Pancreas (tissue), 10 donors: ENCODE measurements around the gene STRBP. TPM values are rescaled to one million over a fixed set of nuclear protein-coding genes. Genes with fewer than 3 reads are reported as not detected.

Experiments
- ATAC-seq, 4 donors: fragments of 200-7000 bp; cut with Tn5 transposase; one replicate each; pipeline versions ENCODE4 v1.8.0 to v1.9.1; 2020; ENCODE audit warnings: mild to moderate bottlenecking in 4 of 4, moderate library complexity in 4 of 4
- DNase-seq, 6 donors: peaks; one replicate each; pipeline ENCODE4 v3.0.0-alpha.2; 2020
- FAIRE-seq: peaks from 2 replicates; lab custom pipeline; 2012; peaks lifted over from hg19 to GRCh38; lab: Jason Lieb, UNC
- H3K27ac ChIP-seq, 4 donors: fragments of 200-600 bp; sonication (generic); 1 replicate in 3 of 4; 2 replicates in 1 of 4; pipeline versions ENCODE4 v1.5.0 to v1.8.0; 2020
- H3K27me3 ChIP-seq, 4 donors: fragments of 200-600 bp; one replicate each; pipeline ENCODE4 v1.8.0; 2021
- H3K36me3 ChIP-seq, 3 donors: fragments of 200-600 bp; sonication (generic) in 1 of 3; one replicate each; pipeline versions ENCODE4 v1.5.0 to v1.8.0; 2020 to 2021
- H3K4me1 ChIP-seq, 3 donors: fragments of 200-600 bp; one replicate each; pipeline ENCODE4 v1.8.0; 2021
- H3K4me3 ChIP-seq, 4 donors: fragments of 200-600 bp; sonication (generic) in 2 of 4; one replicate each; pipeline versions ENCODE4 v1.5.0 to v1.8.0; 2020 to 2021
- H3K9me3 ChIP-seq, 4 donors: fragments of 200-600 bp; one replicate each; pipeline ENCODE4 v1.8.0; 2021
- WGBS, 2 donors: extraction: QIAGEN DNeasy Blood & Tissue Kit; methylation state at CpG; one replicate each; pipeline ENCODE4 v1.1.7; 2013; 5-methylcytosine and 5-hydroxymethylcytosine counted together
- intact Hi-C, 3 donors: fragments of 100-400 bp; cut with DNase I; formaldehyde crosslinking; loops; one replicate each; pipeline versions ENCODE4 v1.11.1 to v1.14.2; 2022
- polyA plus RNA-seq, 2 donors: library from polyadenylated mRNA; stranded (reverse); fragments of 200-250 nt; gene quantifications; one replicate each; pipeline ENCODE4 v1.2.3, GENCODE V29; 2013
- total RNA-seq, 6 donors: library from RNA; stranded (reverse); fragmentation: NEBNext Ultra II Directional in 4 of 6; extraction: Animal tissue kit (Norgen Biotek cat#: 25700) in 4 of 6; gene quantifications; one replicate each; pipeline versions ENCODE4 v1.2.1 to v1.2.4, GENCODE V29; 2021 to 2023
- TF ChIP-seq, protein P1 (sequence below), 4 donors: fragments of 200-600 bp; sonication (generic) in 3 of 4; IDR thresholded peaks; one replicate each; pipeline versions ENCODE4 v1.5.0 to v1.8.0; 2021; ENCODE audit warnings: antibody characterized with exemption in 4 of 4
- donor health status: healthy with polysubstance abuse.
- donor health status: DM: no; HTN: no; CAD: no; lungs with moderate emphysema.
- donor health status: DM: no; HTN: no; CAD: no.
- donor health status: control.
- donor health status: control.
- donor health status: Bipolar disorder and iron deficiency.
- donor health status: DM: yes; HTN: yes; CAD: no.
- donor health status: DM: no; HTN: no; CAD: no.
- donor health status: DM: no; HTN: no; CAD: no.
- donor health status: DM: yes; HTN: yes; CAD: no.

Gene STRBP
- total and polyA plus RNA-seq, 8 donors = 8.0 to 17.8 (median 12.5) TPM

DNA sequence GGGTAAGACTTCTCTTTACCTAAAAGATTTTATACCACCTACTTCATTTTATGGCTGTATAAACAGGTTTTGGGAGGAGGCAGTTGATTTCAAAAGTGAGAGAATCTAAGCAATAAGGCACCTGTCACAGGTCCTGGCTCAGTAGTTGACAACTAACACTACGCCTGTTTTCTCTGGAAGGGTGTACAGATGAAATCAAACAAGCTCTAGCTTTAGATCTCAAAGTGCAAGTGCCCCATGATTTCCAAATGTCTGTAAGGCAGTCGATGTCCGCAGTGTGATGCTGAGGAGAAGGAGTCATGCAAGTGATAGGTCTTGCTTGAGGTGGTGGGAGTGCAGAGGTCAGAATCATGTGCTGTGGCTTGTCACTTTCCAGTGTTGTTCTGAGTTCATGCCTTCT is 168.8 kb downstream of the STRBP start:
- FAIRE-seq (no peak), DNase-seq (no peak), ATAC-seq (no peak)
- no peaks in the 10 kb centered on the region for H3K27me3 ChIP-seq
- no peaks in the 10 kb centered on the region for H3K4me1 ChIP-seq
- no peak overlapping the region for H3K4me3 ChIP-seq
- TF ChIP-seq, protein P1, sequence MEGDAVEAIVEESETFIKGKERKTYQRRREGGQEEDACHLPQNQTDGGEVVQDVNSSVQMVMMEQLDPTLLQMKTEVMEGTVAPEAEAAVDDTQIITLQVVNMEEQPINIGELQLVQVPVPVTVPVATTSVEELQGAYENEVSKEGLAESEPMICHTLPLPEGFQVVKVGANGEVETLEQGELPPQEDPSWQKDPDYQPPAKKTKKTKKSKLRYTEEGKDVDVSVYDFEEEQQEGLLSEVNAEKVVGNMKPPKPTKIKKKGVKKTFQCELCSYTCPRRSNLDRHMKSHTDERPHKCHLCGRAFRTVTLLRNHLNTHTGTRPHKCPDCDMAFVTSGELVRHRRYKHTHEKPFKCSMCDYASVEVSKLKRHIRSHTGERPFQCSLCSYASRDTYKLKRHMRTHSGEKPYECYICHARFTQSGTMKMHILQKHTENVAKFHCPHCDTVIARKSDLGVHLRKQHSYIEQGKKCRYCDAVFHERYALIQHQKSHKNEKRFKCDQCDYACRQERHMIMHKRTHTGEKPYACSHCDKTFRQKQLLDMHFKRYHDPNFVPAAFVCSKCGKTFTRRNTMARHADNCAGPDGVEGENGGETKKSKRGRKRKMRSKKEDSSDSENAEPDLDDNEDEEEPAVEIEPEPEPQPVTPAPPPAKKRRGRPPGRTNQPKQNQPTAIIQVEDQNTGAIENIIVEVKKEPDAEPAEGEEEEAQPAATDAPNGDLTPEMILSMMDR (IDR thresholded peaks at IDR 0.05) = no peak
- intact Hi-C loops = loop anchor here in 1 of 3 donors (10.0 kb wide), 1 partner anchor 245 kb away; no protein-coding TSS in a partner anchor
- peaks cover 0 to 42% (median 31%) of the 10 kb centered on the region in 3 donors for H3K36me3 ChIP-seq
- H3K9me3 ChIP-seq = no peaks in the 10 kb centered on the region
- H3K27ac ChIP-seq = no peak overlapping the region
- WGBS, 2 donors = 84 to 96% methylated on average over 3 of the region's 3 CpGs

DNA sequence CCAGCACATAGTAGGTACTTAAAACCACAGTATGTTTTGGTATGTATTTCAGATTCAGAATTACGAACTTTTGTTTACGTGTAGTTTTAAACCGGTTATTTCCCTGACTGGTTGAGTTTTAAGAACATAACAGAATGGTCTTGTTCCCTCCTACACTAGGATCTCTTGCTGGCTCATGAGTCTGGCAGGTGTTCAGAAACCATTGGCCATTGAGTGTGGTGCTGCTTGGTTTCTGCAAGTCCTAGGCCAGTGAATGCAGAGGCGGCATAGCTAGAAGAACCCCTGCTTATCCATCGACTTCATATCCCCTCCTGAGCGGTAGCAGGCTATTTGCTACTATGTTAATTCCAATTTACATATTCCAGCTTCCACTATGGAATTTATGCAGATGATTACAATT is 169.3 kb downstream of the STRBP start:
- TF ChIP-seq, protein P1 (IDR thresholded peaks at IDR 0.05) = no peak
- H3K36me3 ChIP-seq = peaks cover 0 to 45% (median 31%) of the 10 kb centered on the region in 3 donors
- 93 to 95% methylated on average over 6 of the region's 6 CpGs for WGBS, 2 donors
- FAIRE-seq (no peak), DNase-seq (no peak), ATAC-seq (no peak)
- H3K27me3 ChIP-seq = no peaks in the 10 kb centered on the region
- intact Hi-C loops = loop anchor here in 1 of 3 donors (10.0 kb wide), 1 partner anchor 246 kb away; no protein-coding TSS in a partner anchor
- H3K4me3 ChIP-seq = no peak overlapping the region
- H3K27ac ChIP-seq = no peak overlapping the region
- no peaks in the 10 kb centered on the region for H3K4me1 ChIP-seq
- H3K9me3 ChIP-seq = no peaks in the 10 kb centered on the region

DNA sequence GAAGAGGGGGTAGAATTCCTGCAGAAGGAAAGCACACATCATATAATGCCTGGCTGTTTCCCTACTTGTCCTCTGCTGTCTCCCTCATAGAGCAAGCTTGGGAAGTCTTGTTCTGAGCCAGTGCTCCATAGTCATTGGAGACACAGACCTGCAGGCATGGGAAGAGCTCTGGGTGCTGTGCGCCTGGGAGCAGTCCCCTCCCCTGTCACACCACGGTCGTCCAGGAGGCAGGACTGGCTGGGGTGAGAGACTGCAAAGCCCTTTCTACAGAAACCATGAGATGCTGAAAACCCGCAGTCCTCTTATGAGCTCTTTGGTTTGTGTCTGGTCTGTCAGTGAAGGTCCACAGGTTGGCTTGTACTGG is 170.3 kb downstream of the STRBP start:
- H3K36me3 ChIP-seq = peaks cover 0 to 52% (median 34%) of the 10 kb centered on the region in 3 donors
- TF ChIP-seq, protein P1 (IDR thresholded peaks at IDR 0.05) = no peak

DNA sequence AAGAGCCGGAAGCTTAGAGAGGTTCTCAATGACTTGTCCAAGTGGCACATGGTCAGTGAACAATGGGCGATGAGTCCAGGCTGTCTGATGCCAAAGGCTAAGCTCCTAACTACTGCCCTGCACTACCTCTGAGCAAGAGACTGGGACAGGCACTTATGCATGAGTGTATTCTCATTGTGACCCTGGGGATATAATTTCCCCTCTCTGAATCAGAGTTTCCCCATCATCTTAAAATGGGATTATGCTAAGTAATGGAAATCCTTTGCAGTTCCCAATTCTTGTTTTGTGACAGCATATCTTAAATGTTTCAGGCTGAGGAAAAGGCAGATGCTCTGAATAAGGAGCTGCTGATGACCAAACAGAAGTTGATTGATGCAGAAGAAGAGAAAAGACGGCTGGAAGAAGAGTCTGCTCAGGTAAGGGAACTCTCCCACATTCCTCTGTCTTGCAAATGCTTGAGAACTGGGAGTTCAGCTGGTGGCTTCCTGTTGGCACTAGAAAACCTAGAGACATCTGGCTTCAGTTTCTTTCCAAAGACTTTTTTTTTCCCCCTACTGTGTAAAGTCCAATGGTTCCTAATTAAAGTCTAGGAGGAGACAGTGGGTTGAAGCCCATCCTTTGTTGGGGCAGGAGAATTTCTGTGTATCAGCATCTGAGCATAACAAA is 170.8 kb downstream of the STRBP start:
- FAIRE-seq = no peak
- TF ChIP-seq, protein P1 (IDR thresholded peaks at IDR 0.05) = no peak
- Histone ChIP-seq H3K4me3 (no peak overlapping the region), H3K4me1 (no peaks in the 10 kb centered on the region), H3K36me3 (peaks cover 0 to 50% (median 36%) of the 10 kb centered on the region in 3 donors), H3K27me3 (no peaks in the 10 kb centered on the region), H3K27ac (no peak overlapping the region), H3K9me3 (no peaks in the 10 kb centered on the region)
- intact Hi-C loops = loop anchor here in 1 of 3 donors (10.0 kb wide), 1 partner anchor 247 kb away; no protein-coding TSS in a partner anchor
- ATAC-seq = no peak
- 93 to 94% methylated on average over 3 of the region's 3 CpGs for WGBS, 2 donors
- DNase-seq = no peak

More for the DNA sequence above, 170.3 kb downstream of the STRBP start:
- FAIRE-seq (no peak), ATAC-seq (no peak), DNase-seq (no peak)
- H3K9me3 ChIP-seq = no peaks in the 10 kb centered on the region
- 86 to 95% methylated on average over 4 of the region's 4 CpGs for WGBS, 2 donors
- intact Hi-C loops = loop anchor here in 1 of 3 donors (10.0 kb wide), 1 partner anchor 247 kb away; no protein-coding TSS in a partner anchor
- H3K4me3 ChIP-seq = no peak overlapping the region
- no peaks in the 10 kb centered on the region for H3K27me3 ChIP-seq
- no peak overlapping the region for H3K27ac ChIP-seq
- H3K4me1 ChIP-seq = no peaks in the 10 kb centered on the region

DNA sequence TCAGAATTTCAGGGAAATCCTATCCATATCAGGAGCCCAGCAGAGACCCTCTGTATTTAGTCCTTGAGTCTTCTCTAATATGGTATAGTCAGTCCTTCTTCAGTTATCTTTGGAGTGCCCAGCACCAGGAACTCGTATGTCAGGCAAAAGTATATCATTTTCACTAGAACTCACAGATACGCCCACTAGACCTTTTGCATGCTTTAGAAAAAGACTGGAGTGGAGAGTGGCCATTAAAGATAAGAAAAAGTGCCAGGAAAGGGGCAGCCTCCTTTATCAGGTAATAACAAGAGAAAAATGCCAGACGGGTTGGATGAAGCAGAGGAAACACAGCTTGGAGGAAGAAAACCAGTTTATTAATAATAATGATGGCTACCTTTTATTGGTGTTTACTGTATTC is 171.4 kb downstream of the STRBP start:
- DNase-seq = no peak
- Histone ChIP-seq H3K36me3 (peaks cover 0 to 52% (median 34%) of the 10 kb centered on the region in 3 donors), H3K4me3 (no peak overlapping the region), H3K27me3 (no peaks in the 10 kb centered on the region), H3K4me1 (no peaks in the 10 kb centered on the region), H3K9me3 (no peaks in the 10 kb centered on the region), H3K27ac (no peak overlapping the region)
- WGBS, 2 donors = 50 to 78% methylated on average over 3 of the region's 3 CpGs
- intact Hi-C loops = loop anchor here in 1 of 3 donors (10.0 kb wide), 1 partner anchor 248 kb away; no protein-coding TSS in a partner anchor
- FAIRE-seq = no peak
- ATAC-seq = no peak
- TF ChIP-seq, protein P1 (IDR thresholded peaks at IDR 0.05) = no peak
